Measurements from ENCODE around the gene KNSTRN.

DNA sequence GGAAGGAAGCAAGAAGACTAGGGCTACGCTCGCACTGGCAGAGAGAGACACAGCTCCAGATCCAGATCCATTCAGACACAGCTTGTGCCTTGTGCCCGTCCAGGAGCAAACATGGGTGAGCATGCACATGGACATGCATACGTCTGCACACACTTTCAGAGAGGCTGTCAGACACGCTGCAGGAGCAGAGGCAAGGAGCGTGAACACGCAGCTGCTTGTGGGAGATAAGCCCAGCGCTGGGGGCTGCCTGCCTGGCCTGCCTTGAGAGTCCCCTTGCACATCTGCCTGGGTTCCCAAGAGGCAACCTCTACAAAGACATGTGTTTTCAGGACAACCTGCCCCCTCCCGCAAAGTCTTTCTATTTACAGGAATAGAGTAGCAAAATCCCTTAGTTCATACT, 44.7 kb downstream of the KNSTRN start:
- TF ChIP-seq, protein P1, sequence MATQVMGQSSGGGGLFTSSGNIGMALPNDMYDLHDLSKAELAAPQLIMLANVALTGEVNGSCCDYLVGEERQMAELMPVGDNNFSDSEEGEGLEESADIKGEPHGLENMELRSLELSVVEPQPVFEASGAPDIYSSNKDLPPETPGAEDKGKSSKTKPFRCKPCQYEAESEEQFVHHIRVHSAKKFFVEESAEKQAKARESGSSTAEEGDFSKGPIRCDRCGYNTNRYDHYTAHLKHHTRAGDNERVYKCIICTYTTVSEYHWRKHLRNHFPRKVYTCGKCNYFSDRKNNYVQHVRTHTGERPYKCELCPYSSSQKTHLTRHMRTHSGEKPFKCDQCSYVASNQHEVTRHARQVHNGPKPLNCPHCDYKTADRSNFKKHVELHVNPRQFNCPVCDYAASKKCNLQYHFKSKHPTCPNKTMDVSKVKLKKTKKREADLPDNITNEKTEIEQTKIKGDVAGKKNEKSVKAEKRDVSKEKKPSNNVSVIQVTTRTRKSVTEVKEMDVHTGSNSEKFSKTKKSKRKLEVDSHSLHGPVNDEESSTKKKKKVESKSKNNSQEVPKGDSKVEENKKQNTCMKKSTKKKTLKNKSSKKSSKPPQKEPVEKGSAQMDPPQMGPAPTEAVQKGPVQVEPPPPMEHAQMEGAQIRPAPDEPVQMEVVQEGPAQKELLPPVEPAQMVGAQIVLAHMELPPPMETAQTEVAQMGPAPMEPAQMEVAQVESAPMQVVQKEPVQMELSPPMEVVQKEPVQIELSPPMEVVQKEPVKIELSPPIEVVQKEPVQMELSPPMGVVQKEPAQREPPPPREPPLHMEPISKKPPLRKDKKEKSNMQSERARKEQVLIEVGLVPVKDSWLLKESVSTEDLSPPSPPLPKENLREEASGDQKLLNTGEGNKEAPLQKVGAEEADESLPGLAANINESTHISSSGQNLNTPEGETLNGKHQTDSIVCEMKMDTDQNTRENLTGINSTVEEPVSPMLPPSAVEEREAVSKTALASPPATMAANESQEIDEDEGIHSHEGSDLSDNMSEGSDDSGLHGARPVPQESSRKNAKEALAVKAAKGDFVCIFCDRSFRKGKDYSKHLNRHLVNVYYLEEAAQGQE (IDR thresholded peaks at IDR 0.05) = no peak
- TF ChIP-seq JUND (IDR thresholded peaks at IDR 0.05) = no peak
- TF ChIP-seq, protein P2, sequence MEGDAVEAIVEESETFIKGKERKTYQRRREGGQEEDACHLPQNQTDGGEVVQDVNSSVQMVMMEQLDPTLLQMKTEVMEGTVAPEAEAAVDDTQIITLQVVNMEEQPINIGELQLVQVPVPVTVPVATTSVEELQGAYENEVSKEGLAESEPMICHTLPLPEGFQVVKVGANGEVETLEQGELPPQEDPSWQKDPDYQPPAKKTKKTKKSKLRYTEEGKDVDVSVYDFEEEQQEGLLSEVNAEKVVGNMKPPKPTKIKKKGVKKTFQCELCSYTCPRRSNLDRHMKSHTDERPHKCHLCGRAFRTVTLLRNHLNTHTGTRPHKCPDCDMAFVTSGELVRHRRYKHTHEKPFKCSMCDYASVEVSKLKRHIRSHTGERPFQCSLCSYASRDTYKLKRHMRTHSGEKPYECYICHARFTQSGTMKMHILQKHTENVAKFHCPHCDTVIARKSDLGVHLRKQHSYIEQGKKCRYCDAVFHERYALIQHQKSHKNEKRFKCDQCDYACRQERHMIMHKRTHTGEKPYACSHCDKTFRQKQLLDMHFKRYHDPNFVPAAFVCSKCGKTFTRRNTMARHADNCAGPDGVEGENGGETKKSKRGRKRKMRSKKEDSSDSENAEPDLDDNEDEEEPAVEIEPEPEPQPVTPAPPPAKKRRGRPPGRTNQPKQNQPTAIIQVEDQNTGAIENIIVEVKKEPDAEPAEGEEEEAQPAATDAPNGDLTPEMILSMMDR (IDR thresholded peaks at IDR 0.05; ENCODE audit: low read depth, low read length, missing input control) = no peak

All from liver (tissue), 3 donors.